AG09309 (cell line): ENCODE results near the gene BIRC5.

Experiments used
- DNase-seq: peaks from one replicate; pipeline ENCODE4 v3.0.0-alpha.2; 2010; ENCODE audit warnings: low read depth
- H3K4me3 ChIP-seq: 2 replicates; pipeline ENCODE4 v1.5.1; 2011; ENCODE audit warnings: mild to moderate bottlenecking, low read depth, low read length, moderate library complexity; ENCODE audit not compliant: control insufficient read depth
- CTCF ChIP-seq: IDR thresholded peaks from 2 replicates; pipeline ENCODE4 v1.5.1; 2011; ENCODE audit warnings: mild to moderate bottlenecking, low read depth, low read length, inconsistent platforms; ENCODE audit not compliant: insufficient read depth, control insufficient read depth; ENCODE audit errors: missing control alignments

Gene BIRC5

DNA sequence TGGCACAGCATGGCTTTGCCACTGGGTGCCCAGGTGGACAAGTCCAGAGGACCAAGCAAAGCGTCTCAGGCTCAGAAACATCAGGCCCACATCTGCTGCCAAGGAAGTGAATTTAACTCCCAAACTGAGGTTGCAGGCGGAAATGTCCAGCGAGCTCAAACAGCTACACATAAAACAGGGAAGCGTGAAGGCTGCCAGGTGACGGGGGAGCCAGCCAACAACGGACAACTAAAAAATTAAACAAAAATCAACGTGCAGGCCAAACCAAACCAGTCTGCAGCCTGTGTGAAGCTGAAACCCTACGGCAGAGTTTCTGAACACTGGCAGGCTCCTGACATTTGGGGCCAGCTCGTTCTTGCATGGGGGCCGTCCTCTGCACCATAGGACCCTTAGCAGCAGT lies 29.7 kb upstream of the BIRC5 start:
- no peak overlapping the region for H3K4me3 ChIP-seq
- TF ChIP-seq CTCF, result no peak
- no peak for DNase-seq

GRCh38 chr17:78184868-78185267 lies 29.2 kb upstream of the BIRC5 start:
- TF ChIP-seq CTCF, result no peak
- DNase-seq, result no peak
- H3K4me3 ChIP-seq, result no peak overlapping the region

GRCh38 chr17:78185981-78186691 lies 27.9 kb upstream of the BIRC5 start:
- no peak for DNase-seq
- no peak for TF ChIP-seq CTCF
- peak overlapping the region; percentile 97 for H3K4me3 ChIP-seq

GRCh38 chr17:78186692-78187595 lies 27.1 kb upstream of the BIRC5 start, which contains the start of the genes AFMID and TK1:
Gene AFMID, plus strand, starts transcription at chr17:78187362. Its CDS starts 9 bp downstream, at chr17:78187371.
Gene TK1, minus strand, starts transcription at chr17:78187052. Its CDS starts 58 bp downstream, at chr17:78186994.
- TF ChIP-seq CTCF, result peak; percentile 79
- H3K4me3 ChIP-seq, result peak within 1 kb of the TSS; percentile 97
- DNase-seq, result peak; percentile 77

GRCh38 chr17:78196716-78197115 lies 17.3 kb upstream of the BIRC5 start:
- no peak for DNase-seq
- TF ChIP-seq CTCF, result no peak
- H3K4me3 ChIP-seq, result no peak overlapping the region

GRCh38 chr17:78197147-78197832 lies 16.8 kb upstream of the BIRC5 start:
- no peak for DNase-seq
- TF ChIP-seq CTCF, result no peak
- no peak overlapping the region for H3K4me3 ChIP-seq
